ENCODE data around the gene MBD3.

MBD3 gene

DNA sequence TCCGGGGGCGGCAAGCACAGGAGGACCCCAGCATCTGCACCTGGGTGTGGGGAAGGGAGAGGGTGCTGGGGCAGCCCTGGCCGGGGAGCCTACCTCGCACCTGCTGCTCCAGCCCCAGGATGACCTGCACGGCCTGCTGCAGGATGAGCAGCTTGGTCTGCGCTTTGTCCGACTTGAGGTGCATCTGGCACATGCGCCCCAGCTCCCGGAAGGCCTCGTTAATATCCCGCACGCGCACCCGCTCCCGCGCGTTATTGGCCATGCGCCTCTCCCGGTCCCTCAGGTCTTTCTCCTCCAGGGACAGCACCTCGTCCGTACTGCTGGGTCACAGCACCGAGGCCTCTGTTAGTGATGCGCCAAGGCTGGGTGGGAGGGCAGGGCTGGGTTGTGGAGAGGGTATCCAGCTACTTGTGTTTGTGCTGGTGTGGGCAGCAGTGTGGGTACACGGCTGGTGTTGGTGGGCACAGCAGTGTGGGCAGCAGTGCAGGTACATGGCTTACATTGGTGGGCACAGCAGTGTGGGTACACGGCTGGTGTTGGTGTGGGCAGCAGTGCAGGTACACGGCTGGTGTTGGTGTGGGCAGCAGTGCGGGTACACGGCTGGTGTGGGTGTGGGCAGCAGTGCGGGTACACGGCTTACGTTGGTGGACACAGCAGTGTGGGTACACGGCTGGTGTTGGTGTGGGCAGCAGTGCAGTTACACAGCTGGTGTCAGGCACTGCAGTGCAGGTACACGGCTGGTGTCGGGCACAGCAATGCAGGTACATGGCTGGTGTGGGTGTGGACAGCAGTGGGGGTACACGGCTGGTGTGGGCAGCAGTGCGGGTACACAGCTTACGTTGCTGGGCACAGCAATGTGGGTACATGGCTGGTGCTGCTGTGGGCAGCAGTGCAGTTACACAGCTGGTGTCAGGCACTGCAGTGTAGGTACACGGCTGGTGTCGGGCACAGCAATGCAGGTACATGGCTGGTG lies 19.7 kb upstream of the MBD3 start:
- H3K27ac ChIP-seq, result no peak overlapping the region
- TF ChIP-seq, protein P1, sequence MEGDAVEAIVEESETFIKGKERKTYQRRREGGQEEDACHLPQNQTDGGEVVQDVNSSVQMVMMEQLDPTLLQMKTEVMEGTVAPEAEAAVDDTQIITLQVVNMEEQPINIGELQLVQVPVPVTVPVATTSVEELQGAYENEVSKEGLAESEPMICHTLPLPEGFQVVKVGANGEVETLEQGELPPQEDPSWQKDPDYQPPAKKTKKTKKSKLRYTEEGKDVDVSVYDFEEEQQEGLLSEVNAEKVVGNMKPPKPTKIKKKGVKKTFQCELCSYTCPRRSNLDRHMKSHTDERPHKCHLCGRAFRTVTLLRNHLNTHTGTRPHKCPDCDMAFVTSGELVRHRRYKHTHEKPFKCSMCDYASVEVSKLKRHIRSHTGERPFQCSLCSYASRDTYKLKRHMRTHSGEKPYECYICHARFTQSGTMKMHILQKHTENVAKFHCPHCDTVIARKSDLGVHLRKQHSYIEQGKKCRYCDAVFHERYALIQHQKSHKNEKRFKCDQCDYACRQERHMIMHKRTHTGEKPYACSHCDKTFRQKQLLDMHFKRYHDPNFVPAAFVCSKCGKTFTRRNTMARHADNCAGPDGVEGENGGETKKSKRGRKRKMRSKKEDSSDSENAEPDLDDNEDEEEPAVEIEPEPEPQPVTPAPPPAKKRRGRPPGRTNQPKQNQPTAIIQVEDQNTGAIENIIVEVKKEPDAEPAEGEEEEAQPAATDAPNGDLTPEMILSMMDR (conservative IDR thresholded peaks at IDR 0.05), result no peak

DNA sequence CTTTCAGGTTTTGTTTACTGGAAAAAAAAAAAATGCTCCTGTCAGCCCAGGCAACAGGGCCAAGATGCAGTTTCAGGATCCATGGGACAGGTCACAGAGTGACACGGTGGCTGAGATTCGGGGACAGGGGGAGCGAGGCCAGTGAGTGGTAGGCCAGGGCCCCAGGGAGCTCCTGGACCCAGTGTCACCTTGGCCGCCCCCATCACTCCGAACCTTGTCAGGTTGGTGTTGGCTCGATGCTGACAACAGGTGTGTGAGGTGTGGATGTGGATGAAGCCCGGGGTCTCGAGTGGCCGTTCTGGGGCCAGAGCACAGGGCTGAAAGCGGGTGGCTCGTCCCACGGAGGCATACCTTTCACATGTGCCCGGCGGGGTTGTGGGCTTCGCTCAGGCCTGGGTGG lies 18.7 kb upstream of the MBD3 start:
- TF ChIP-seq, protein P1 (conservative IDR thresholded peaks at IDR 0.05), result no peak
- H3K27ac ChIP-seq, result no peak overlapping the region

DNA sequence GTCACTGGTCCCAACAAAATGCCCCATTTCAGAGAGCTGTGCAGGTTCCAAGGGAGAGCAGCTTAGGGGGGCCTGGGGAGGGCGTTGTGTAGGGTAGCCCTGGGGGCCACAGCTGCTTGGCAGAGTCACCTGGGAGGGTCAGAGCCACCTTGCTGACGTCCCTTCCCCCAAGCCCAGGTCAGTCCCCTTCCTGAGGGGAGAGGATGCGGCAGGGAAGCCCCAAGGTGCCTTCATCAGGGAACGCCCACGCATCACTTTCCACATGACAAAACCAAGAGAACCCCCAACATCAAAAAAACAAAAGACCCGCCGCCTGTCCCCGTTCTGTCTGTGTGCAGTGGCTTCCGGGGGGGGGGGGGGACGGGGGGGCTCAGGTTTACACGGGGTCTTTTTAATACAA lies 17.9 kb upstream of the MBD3 start:
- H3K27ac ChIP-seq, result no peak overlapping the region
- TF ChIP-seq, protein P1 (conservative IDR thresholded peaks at IDR 0.05), result no peak

DNA sequence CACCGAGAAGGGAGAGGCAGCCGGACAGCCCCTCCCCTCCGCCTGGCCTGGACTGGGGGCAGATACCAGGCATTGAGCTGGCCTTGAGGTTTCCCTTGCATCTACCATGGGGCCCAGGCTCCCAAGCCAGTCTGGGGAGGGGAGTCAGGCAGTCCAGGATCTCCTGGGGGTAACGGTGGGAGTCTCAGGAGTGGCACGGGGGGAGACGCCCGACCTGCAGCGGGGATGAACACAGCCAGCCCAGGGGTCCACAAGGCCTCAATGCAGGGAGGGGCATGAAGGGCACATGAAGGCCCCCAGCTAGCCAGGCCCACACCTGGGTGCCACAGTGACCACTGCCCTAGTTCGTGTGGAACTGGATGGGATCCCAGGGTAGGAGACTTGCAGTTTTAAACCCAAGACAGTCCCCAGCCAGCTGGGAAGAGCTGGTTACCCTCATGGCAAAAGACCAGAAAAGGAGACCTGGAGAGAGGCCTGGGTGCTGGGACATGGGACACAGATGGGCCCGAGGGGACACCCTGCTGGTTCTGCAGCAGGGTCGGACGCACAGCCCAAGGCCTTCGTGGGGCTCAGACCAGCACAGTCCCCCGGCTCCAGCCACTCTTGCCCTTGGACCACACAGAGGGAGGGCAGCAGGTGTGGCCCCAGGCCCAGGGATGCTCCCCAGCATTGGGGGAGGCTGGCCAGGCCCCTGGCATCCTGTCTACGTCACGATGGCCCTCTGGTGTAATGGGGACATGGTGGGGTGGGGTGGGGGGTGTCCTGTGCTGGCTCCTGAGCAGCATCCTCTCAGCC lies 17.2 kb upstream of the MBD3 start:
- TF ChIP-seq, protein P1 (conservative IDR thresholded peaks at IDR 0.05), result no peak
- H3K27ac ChIP-seq, result no peak overlapping the region

DNA sequence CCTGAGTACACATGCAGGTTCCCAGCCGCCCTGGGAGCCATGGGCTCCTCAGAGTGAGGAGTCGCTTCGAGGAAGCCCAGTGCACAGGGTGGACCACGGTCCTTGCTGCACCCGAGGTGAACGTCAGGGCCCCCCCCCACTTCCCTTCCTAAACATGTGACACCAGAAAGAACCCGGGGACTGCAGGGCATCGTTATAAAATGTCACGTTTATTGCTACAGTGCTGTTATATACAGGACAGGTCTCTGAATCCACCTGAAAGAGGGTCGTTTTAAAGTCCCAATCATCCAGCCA lies 16.4 kb upstream of the MBD3 start:
- TF ChIP-seq, protein P1 (conservative IDR thresholded peaks at IDR 0.05), result no peak
- H3K27ac ChIP-seq, result no peak overlapping the region

DNA sequence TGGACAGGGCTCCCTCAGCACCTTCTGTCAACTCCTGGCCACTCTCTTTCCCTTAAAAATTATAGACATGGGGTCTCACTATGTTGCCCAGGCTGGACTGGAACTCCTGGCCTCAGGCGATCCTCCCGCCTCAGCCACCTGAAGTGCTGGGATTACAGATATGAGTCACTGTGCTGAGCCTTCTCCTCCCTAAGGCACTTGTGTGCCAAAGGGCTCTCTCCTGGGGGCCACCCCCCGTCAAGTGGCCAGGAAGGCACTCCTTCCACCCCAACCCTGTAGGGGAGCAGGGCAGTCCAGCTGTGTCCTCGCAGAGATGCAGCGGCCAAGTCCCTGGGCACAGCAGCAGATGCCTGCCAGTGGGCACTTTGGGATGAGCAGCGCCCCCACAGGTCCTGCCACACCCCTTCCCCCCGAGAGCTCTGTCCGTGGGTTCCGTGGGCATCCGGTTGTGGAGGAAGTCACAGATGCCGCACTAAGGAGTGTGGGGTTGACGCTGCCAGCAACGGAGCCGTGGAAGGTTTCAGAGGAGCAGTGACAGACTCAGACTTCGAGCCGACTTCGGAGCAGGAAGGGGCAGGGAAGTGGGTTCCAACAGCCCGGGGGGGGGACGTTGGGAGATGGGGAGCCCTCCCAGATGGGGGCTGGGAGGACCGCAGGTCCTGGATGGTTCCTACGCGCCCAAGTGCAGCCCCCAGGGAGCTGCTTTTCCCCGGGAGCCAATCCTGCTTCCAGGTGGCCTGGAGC lies 15.9 kb upstream of the MBD3 start:
- TF ChIP-seq, protein P1 (conservative IDR thresholded peaks at IDR 0.05), result no peak

More for the DNA sequence above, 15.9 kb upstream of the MBD3 start:
- H3K27ac ChIP-seq, result no peak overlapping the region

Measured in VCaP (cell line).